B cell (primary cell): ENCODE measurements around the gene RPGR. TPM values are rescaled to one million over a fixed set of nuclear protein-coding genes. Genes with fewer than 3 reads are reported as not detected.

ENCODE experiments used
- ATAC-seq: fragments of 200-7000 bp; cut with Tn5 transposase; one replicate; pipeline ENCODE4 v1.10.0; 2021; ENCODE audit warnings: low read depth, mild to moderate bottlenecking, moderate number of reproducible peaks, moderate library complexity
- CTCF ChIA-PET: fragments of 350-600 bp; sonication (Branson Sonifier 250); formaldehyde crosslinking; loops from one replicate; lab custom pipeline; 2021; ENCODE audit warnings: antibody characterized with exemption, inconsistent platforms; lab: Charles Lee
- POLR2A ChIA-PET: fragments of 350-600 bp; sonication (Branson Sonifier 250); formaldehyde crosslinking; loops from one replicate; lab custom pipeline; 2021; ENCODE audit warnings: antibody characterized with exemption; lab: Charles Lee
- DNase-seq: peaks from one replicate; pipeline ENCODE4 v3.0.0; 2013
- H2AFZ ChIP-seq: 2 replicates; pipeline ENCODE4 v1.6.1; 2012; ENCODE audit warnings: mild to moderate bottlenecking, low read depth, low read length; ENCODE audit not compliant: insufficient read depth, poor library complexity, severe bottlenecking
- H3K27ac ChIP-seq, 2 donors: 1 replicate in 1 of 2; 2 replicates in 1 of 2; pipeline ENCODE4 v1.5.1; 2012 to 2013; ENCODE audit warnings: low read length in 2 of 2, mild to moderate bottlenecking in 2 of 2, moderate library complexity in 1 of 2
- H3K27me3 ChIP-seq, 4 experiments: fragments of 200-600 bp in 1 of 4; sonication (generic) in 1 of 4; replicated peaks in 1 of 4; 1 replicate in 2 of 4; 2 replicates in 2 of 4; pipeline versions ENCODE4 v1.6.1 to v1.7.0; 2013 to 2016; ENCODE audit warnings: low read length in 3 of 4, mild to moderate bottlenecking in 2 of 4, mixed read lengths in 1 of 4, moderate library complexity in 1 of 4; ENCODE audit not compliant: insufficient read depth in 4 of 4, control insufficient read depth in 3 of 4; ENCODE audit errors: control extremely low read depth in 1 of 4
- H3K36me3 ChIP-seq, 2 experiments: replicated peaks in 1 of 2; 1 replicate in 1 of 2; 2 replicates in 1 of 2; pipeline versions ENCODE4 v1.6.1 to v1.7.1; 2013; ENCODE audit warnings: low read length in 1 of 2; ENCODE audit not compliant: insufficient read depth in 2 of 2, control insufficient read depth in 1 of 2; ENCODE audit errors: control extremely low read depth in 1 of 2, extremely low read depth in 1 of 2
- H3K4me1 ChIP-seq, 2 donors: fragments of 200-600 bp in 1 of 2; sonication (generic) in 1 of 2; 1 replicate in 1 of 2; 2 replicates in 1 of 2; pipeline versions ENCODE4 v1.5.1 to v1.6.1; 2013 to 2017; ENCODE audit warnings: low read length in 2 of 2; ENCODE audit not compliant: control insufficient read depth in 2 of 2, insufficient read depth in 2 of 2
- H3K4me2 ChIP-seq: replicated peaks from 2 replicates; pipeline ENCODE3; 2012; ENCODE audit warnings: mild to moderate bottlenecking, low read depth, low read length; ENCODE audit not compliant: poor library complexity, severe bottlenecking
- H3K4me3 ChIP-seq, 5 experiments: fragments of 200-600 bp in 1 of 5; sonication (generic) in 1 of 5; 1 replicate in 3 of 5; 2 replicates in 2 of 5; pipeline versions ENCODE4 v1.5.1 to v1.7.0; 2011 to 2016; ENCODE audit warnings: low read length in 4 of 5, mild to moderate bottlenecking in 4 of 5, low read depth in 2 of 5, control low read depth in 1 of 5, moderate library complexity in 1 of 5; ENCODE audit not compliant: insufficient read depth in 1 of 5; ENCODE audit errors: control extremely low read depth in 1 of 5, extremely low read depth in 1 of 5
- H3K79me2 ChIP-seq: fragments of 200-600 bp; sonication (generic); one replicate; pipeline ENCODE4 v1.6.0; 2016; ENCODE audit warnings: low read length; ENCODE audit not compliant: control insufficient read depth, insufficient read depth
- H3K9ac ChIP-seq: fragments of 200-600 bp; sonication (generic); 2 replicates; pipeline ENCODE4 v1.6.1; 2017; ENCODE audit warnings: mild to moderate bottlenecking, low read length, moderate library complexity
- H3K9me3 ChIP-seq, 3 donors: one replicate each; pipeline versions ENCODE4 v1.6.1 to v1.7.1; 2013; ENCODE audit warnings: low read length in 2 of 3; ENCODE audit not compliant: control insufficient read depth in 2 of 3, insufficient read depth in 1 of 3; ENCODE audit errors: control extremely low read depth in 1 of 3
- H4K20me1 ChIP-seq: 2 replicates; pipeline ENCODE4 v1.6.0; 2012; ENCODE audit warnings: mild to moderate bottlenecking, low read length; ENCODE audit not compliant: insufficient read depth, control insufficient read depth, poor library complexity, severe bottlenecking
- H3K27ac Mint-ChIP-seq: one replicate; pipeline ENCODE4 v1.8.0; 2021; ENCODE audit warnings: mixed read lengths
- H3K27me3 Mint-ChIP-seq: one replicate; pipeline ENCODE4 v1.8.0; 2021; ENCODE audit warnings: mixed read lengths
- H3K4me1 Mint-ChIP-seq: one replicate; pipeline ENCODE4 v1.8.0; 2021; ENCODE audit warnings: mixed read lengths
- H3K4me3 Mint-ChIP-seq: one replicate; pipeline ENCODE4 v1.8.0; 2021; ENCODE audit warnings: mixed read lengths
- H3K9me3 Mint-ChIP-seq: one replicate; pipeline ENCODE4 v1.8.0; 2022; ENCODE audit warnings: mixed read lengths; ENCODE audit not compliant: insufficient read depth
- CTCF ChIP-seq: fragments of 200-600 bp; IDR thresholded peaks from one replicate; pipeline ENCODE4 v1.8.0; 2022; ENCODE audit warnings: antibody characterized with exemption, mild to moderate bottlenecking
- EZH2 ChIP-seq: IDR thresholded peaks from 2 replicates; pipeline ENCODE4 v1.6.1; 2012; ENCODE audit warnings: borderline replicate concordance, low read depth, mild to moderate bottlenecking, moderate library complexity, low read length; ENCODE audit not compliant: insufficient read depth, poor library complexity, severe bottlenecking
- WGBS: methylation state at CpG from one replicate; pipeline ENCODE4 v1.1.5; 2013; ENCODE audit warnings: missing lambda C conversion rate; ENCODE audit not compliant: insufficient coverage; 5-methylcytosine and 5-hydroxymethylcytosine counted together
- intact Hi-C: fragments of 100-400 bp; cut with micrococcal nuclease; formaldehyde crosslinking; loops from one replicate; pipeline ENCODE4 v1.10.0; 2022
- polyA plus RNA-seq: library from polyadenylated mRNA; depleted of rRNA; stranded (reverse); fragments of >200 nt; gene quantifications from 2 replicates; pipeline ENCODE4 v1.2.3, GENCODE V29; 2012
- total RNA-seq, 2 donors: library from RNA; stranded (reverse); fragments of 120-200 nt in 1 of 2; gene quantifications; 1 replicate in 1 of 2; 2 replicates in 1 of 2; pipeline versions ENCODE4 v1.2.3 to v1.2.4, GENCODE V29; 2013 to 2022

RPGR gene
- total and polyA plus RNA-seq, 2 donors (not counting 1 experiment from before 2014, with no cell fraction given): 4.2 to 26.8 TPM

- Mint-ChIP-seq H3K27me3 (peaks cover 6% of the 10 kb centered on the region), H3K4me3 (no peak overlapping the region), H3K9me3 (no peaks in the 10 kb centered on the region), H3K4me1 (no peaks in the 10 kb centered on the region), H3K27ac (no peak overlapping the region)
- H3K36me3 ChIP-seq: no peaks in the 10 kb centered on the region
- H3K27me3 ChIP-seq: peaks cover 0 to 3% (median 0%) of the 10 kb centered on the region in 4 experiments
- no peaks in the 10 kb centered on the region for H3K79me2 ChIP-seq
- H3K9ac ChIP-seq: no peak overlapping the region
- no peak for TF ChIP-seq CTCF
- TF ChIP-seq EZH2: no peak
- ATAC-seq (no peak), DNase-seq (no peak)
- no peaks in the 10 kb centered on the region for H4K20me1 ChIP-seq
- intact Hi-C loops: no loop called here
- no peak overlapping the region for H2AFZ ChIP-seq
- ChIA-PET CTCF (no interaction called here), POLR2A (no interaction called here)
- 14% methylated on average over 1 of the region's 1 CpG for WGBS
- no peaks in the 10 kb centered on the region for H3K4me1 ChIP-seq
- no peak overlapping the region for H3K27ac ChIP-seq
- H3K4me2 ChIP-seq: no peak overlapping the region
- H3K4me3 ChIP-seq: no peak overlapping the region
- no peaks in the 10 kb centered on the region for H3K9me3 ChIP-seq
These were observed 48.6 kb upstream of the RPGR start for GRCh38 chrX:38375891-38376290.

DNA sequence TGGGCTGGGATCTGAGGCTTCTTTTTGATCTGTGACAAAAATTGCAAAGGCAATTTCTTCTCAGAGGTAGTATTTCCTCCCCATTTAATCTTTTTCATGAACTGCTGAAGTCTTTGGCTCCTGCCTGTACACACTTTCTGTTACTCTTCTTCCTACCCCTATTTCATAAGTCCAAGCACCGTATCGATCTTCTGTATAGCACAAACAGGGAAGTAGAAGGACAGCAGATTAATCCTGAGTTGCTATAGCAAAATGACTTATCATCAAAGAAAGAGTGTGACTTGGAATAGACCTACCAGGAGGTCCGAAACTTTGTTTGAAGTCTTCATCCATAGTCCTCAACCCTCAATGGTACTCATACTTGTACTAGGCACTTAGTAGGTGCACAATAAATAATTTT, 47.1 kb upstream of the RPGR start:
- DNase-seq (no peak), ATAC-seq (no peak)
- Mint-ChIP-seq H3K9me3 (no peaks in the 10 kb centered on the region), H3K27ac (no peak overlapping the region), H3K4me1 (no peaks in the 10 kb centered on the region), H3K27me3 (peaks cover 6% of the 10 kb centered on the region), H3K4me3 (no peak overlapping the region)
- H3K27me3 ChIP-seq: peaks cover 0 to 3% (median 0%) of the 10 kb centered on the region in 4 experiments
- no CpG with 5 or more reads among the region's 3 CpGs for WGBS
- no peak overlapping the region for H3K27ac ChIP-seq
- TF ChIP-seq EZH2 (no peak), CTCF (no peak)
- ChIA-PET CTCF (no interaction called here), POLR2A (no interaction called here)
- H3K9me3 ChIP-seq: no peaks in the 10 kb centered on the region
- no peaks in the 10 kb centered on the region for H3K79me2 ChIP-seq
- H3K4me2 ChIP-seq: no peak overlapping the region
- H3K4me1 ChIP-seq: no peaks in the 10 kb centered on the region
- H2AFZ ChIP-seq: no peak overlapping the region
- H4K20me1 ChIP-seq: no peaks in the 10 kb centered on the region
- no peaks in the 10 kb centered on the region for H3K36me3 ChIP-seq
- H3K4me3 ChIP-seq: no peak overlapping the region
- intact Hi-C loops: no loop called here
- H3K9ac ChIP-seq: no peak overlapping the region
